Activated T-cell treated with anti-CD3 and anti-CD28 coated beads, Interleukin-2, amount 50 U/mL, for 24 hours (primary cell): Measurements from ENCODE around the gene CAMKK1.

Experiments used
- DNase-seq: peaks from one replicate; pipeline ENCODE4 v3.0.0-alpha.2; 2020
- H3K27ac Mint-ChIP-seq: 2 replicates; pipeline ENCODE4 v1.8.0; 2020; ENCODE audit warnings: mild to moderate bottlenecking, mixed read lengths
- H3K27me3 Mint-ChIP-seq: 2 replicates; pipeline ENCODE4 v1.8.0; 2020; ENCODE audit warnings: mixed read lengths
- H3K36me3 Mint-ChIP-seq: 2 replicates; pipeline ENCODE4 v1.8.0; 2020; ENCODE audit warnings: low read depth, mixed read lengths
- H3K4me1 Mint-ChIP-seq: 2 replicates; pipeline ENCODE4 v1.8.0; 2020; ENCODE audit warnings: low read depth, mixed read lengths
- H3K4me3 Mint-ChIP-seq: 2 replicates; pipeline ENCODE4 v1.8.0; 2020; ENCODE audit warnings: mild to moderate bottlenecking, moderate library complexity, mixed read lengths
- H3K9me3 Mint-ChIP-seq: 2 replicates; pipeline ENCODE4 v1.8.0; 2020; ENCODE audit warnings: mixed read lengths

The CAMKK1 gene

DNA sequence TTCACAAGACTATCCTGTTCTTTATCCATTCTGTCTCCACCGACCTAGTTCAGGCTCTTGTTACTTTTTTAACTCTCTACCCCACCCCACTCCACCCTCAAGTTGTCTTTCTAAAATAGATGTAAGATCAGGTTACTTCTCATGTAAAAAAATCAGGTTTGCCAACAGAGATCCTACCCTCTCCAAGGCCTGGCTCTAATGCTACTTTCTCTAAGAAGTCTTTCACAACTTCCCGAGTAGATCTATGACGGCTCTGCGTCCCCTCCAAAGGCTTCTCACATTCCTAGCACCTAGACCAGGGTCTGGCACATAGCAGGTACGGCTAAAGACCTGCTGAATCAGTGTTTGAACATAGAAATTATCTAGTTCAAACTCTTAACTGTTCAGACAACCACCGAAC lies 77.7 kb downstream of the CAMKK1 start:
- Mint-ChIP-seq H3K9me3 (no peaks in the 10 kb centered on the region), H3K27me3 (no peaks in the 10 kb centered on the region), H3K27ac (no peak overlapping the region), H3K36me3 (peaks cover 93% of the 10 kb centered on the region), H3K4me3 (no peak overlapping the region), H3K4me1 (no peaks in the 10 kb centered on the region)
- DNase-seq: no peak

DNA sequence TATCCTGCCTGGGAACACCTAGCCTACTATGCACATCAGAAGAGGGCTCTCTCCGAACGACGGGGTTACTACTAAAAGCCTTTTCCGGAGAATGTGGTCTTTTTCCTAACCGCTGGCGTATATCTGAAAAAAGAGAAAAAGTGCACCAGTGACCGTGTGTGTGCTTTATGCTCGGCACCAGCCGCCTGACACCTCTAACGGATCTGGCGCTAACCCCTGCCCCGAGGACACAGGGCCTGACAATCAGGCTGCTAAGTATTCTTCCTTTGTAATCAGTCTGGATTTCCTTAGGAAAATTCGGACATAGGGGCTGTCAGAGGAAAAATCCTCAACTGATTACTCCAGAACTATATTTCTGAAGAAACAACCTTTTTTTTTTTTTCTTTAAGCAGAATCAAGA lies 78.5 kb downstream of the CAMKK1 start:
- Mint-ChIP-seq H3K27me3 (no peaks in the 10 kb centered on the region), H3K4me1 (no peaks in the 10 kb centered on the region), H3K36me3 (peaks cover 93% of the 10 kb centered on the region), H3K27ac (no peak overlapping the region), H3K4me3 (no peak overlapping the region), H3K9me3 (no peaks in the 10 kb centered on the region)
- no peak for DNase-seq

DNA sequence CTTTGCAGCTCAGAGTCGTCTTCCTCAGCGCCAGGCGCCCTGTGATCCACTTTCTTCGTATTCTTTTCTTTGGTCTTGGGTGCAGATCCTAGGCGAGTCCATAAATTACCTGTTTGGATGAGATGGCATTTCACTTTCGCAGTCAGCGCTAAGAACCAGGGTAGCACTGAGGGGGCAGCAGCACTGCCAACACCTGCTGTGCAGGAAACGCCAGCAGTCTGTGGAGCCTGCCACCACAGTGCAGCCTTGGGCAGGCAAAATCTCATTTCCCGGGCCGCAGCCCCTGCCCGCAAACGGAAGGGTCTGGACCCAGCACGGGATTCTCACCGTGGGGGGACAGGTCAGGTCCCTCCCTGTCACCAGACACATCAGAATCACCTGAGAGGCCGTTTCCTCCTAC lies 79.7 kb downstream of the CAMKK1 start:
- H3K4me1 Mint-ChIP-seq: peaks cover 10% of the 10 kb centered on the region
- H3K4me3 Mint-ChIP-seq: no peak overlapping the region
- H3K36me3 Mint-ChIP-seq: peaks cover 89% of the 10 kb centered on the region
- H3K27ac Mint-ChIP-seq: no peak overlapping the region
- H3K27me3 Mint-ChIP-seq: no peaks in the 10 kb centered on the region
- DNase-seq: no peak
- no peaks in the 10 kb centered on the region for H3K9me3 Mint-ChIP-seq

DNA sequence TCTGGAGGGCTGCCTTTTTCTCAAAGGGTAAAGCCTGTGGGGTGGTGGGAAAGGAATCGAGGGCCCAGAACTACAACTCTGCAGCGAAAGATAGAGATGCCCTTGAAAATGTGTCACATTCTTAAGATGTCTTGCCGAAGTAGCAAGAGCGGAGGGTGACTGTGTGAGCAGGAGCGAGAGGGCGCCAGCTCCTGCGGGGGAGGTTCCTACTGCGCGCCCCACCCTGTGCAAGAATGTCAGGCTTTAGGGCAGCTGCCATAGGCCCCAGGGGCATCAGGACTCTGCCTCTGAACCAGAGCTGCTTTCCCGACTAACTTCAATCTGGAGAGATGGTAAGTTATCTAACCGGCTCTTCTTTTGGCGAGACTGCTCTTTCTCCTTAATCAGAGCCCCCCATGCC lies 80.1 kb downstream of the CAMKK1 start:
- Mint-ChIP-seq H3K27me3 (no peaks in the 10 kb centered on the region), H3K27ac (peak overlapping the region; percentile 45), H3K4me1 (peaks cover 11% of the 10 kb centered on the region), H3K36me3 (peaks cover 90% of the 10 kb centered on the region), H3K9me3 (no peaks in the 10 kb centered on the region), H3K4me3 (no peak overlapping the region)
- no peak for DNase-seq

DNA sequence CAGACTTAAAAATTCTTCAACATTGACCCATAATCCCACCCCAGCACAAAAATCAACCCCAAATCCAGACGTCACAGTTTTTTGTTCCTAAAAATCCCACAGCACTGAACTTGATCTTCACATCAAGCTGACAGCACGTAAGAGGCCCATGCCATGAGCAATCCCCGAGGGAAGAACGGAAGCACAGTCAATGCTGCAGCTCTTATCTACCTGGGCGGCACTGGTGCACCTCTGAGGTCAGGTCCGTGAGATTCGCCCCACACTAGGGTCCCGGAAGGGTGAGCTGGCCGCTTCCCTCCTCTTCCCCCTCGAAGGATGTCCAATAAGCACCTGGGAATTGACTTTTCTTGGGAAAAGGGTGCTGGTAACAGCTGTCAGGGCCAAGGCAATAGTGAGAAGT lies 80.6 kb downstream of the CAMKK1 start:
- H3K27ac Mint-ChIP-seq: no peak overlapping the region
- H3K36me3 Mint-ChIP-seq: peaks cover 92% of the 10 kb centered on the region
- H3K27me3 Mint-ChIP-seq: no peaks in the 10 kb centered on the region
- H3K4me3 Mint-ChIP-seq: no peak overlapping the region
- no peak for DNase-seq
- no peaks in the 10 kb centered on the region for H3K9me3 Mint-ChIP-seq
- H3K4me1 Mint-ChIP-seq: peaks cover 11% of the 10 kb centered on the region
